ENCODE data around the gene SH3BP4. TPM values are rescaled to one million over a fixed set of nuclear protein-coding genes. Genes with fewer than 3 reads are reported as not detected.

Gene SH3BP4
- total and polyA plus RNA-seq, 2 of the 13 experiments (the other 11 are each of a cell fraction or from before 2014, with no cell fraction given), result 34.6 to 99.1 TPM

DNA sequence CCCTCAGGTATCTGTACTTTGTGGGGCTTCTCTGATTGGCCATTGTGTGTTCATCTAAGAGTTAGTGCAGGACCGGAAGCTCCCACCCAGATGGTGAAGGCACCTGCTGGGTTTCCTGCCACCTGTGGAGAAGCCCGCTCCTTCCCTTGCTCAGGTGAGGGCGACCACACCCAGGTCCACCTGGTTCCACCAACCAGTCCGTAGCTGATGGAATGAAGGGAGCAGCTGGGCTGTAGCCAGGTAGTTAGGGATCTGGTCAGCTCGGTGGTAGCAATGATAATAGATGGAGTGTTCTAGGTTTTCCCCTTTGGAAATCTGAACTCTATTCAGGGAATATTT, 16.0 kb downstream of the SH3BP4 start:
- Histone ChIP-seq H3K9ac (ENCODE audit: insufficient read depth, low read depth, low read length) (no peak overlapping the region), H3K4me3 (replicated peaks in 1 of 3; ENCODE audit: insufficient read depth in 1 of 3, low read depth in 2 of 3, low read length in 3 of 3) (no peak overlapping the region), H3K79me2 (ENCODE audit: insufficient read depth, low read length) (peaks cover 98% of the 10 kb centered on the region), H3K36me3 (replicated peaks in 1 of 2; ENCODE audit: control insufficient read depth in 1 of 2, insufficient read depth in 2 of 2, low read length in 2 of 2) (peaks cover 10 to 53% of the 10 kb centered on the region in 2 experiments), H3K9me3 (ENCODE audit: low read length) (no peaks in the 10 kb centered on the region), H3K27me3 (ENCODE audit: control insufficient read depth in 1 of 2, insufficient read depth in 2 of 2, low read length in 2 of 2) (no peaks in the 10 kb centered on the region), H3K4me2 (ENCODE audit: low read depth, low read length) (no peak overlapping the region), H3K27ac (ENCODE audit: extremely low read length, insufficient read depth, low read length) (no peak overlapping the region), H4K20me1 (ENCODE audit: insufficient read depth, low read length) (peaks cover 96% of the 10 kb centered on the region), H2AFZ (ENCODE audit: low read length) (no peak overlapping the region), H3K4me1 (ENCODE audit: insufficient read depth, low read length) (peaks cover 62% of the 10 kb centered on the region)
- no TSS peak for BruUV-seq (replicated peaks)
- CTCF ChIA-PET (ENCODE audit: low intra/inter-chr PET ratio, low total read pairs), result no interaction called here
- FAIRE-seq (no peak), DNase-seq (ENCODE audit: low spot score) (no peak), ATAC-seq (no peak)
- POLR2A ChIA-PET, result interaction anchor here (1.0 to 1.6 kb wide), 3 partner anchors 8 to 14 kb away, joined by 3 to 6 read pairs (median 4); no protein-coding TSS in a partner anchor
- WGBS (ENCODE audit: low lambda C conversion rate), result 96% methylated on average over 5 of the region's 5 CpGs
- intact Hi-C loops (cut with micrococcal nuclease; ENCODE audit: unreplicated experiment), result no loop called here
- in situ Hi-C loops (cut with HindIII; ENCODE audit: extremely low pct_ligation_motif_present, low pct_unique_long_range_greater_than_20kb), result no loop called here
- TF ChIP-seq AGO2 (optimal IDR thresholded peaks at IDR 0.05; ENCODE audit: low read depth, low read length) (peak; percentile 12), GTF2F1 (IDR thresholded peaks at IDR 0.05; ENCODE audit: low read length) (no peak)

DNA sequence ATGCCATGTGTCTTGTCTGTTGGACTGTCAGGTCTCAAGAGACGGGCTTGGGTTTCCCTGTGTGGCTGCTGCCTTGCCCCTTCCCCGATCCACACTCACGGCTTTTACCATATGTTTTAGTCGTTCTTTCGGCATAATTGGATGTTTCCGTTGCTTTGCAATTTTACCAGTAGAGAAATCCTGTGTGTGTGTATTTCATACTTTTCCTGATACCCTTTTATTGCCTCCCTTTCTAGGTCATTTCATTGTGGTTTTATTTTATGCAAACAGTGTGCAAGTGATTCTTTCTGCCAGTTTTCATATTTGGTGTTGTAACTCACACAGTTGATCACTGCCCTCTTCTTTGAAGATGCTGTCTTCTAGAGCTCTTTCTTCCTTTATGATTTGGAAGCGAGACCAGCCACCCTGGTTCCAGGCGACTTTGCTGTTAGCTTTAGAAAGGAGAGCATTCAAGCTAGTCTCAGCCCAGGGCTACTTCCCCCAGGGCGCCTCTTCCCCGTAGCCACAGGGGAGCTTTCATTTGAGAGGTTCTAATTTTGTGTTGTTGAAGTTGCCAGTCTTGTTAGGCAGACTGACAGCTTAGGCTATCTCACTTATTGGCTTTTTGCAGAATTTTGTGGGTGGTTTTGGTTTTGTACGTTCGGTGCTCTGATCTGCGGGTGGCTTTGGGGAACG, 17.0 kb downstream of the SH3BP4 start:
- Histone ChIP-seq H3K4me3 (replicated peaks in 1 of 3; ENCODE audit: insufficient read depth in 1 of 3, low read depth in 2 of 3, low read length in 3 of 3) (no peak overlapping the region), H3K27ac (ENCODE audit: extremely low read length, insufficient read depth, low read length) (no peak overlapping the region), H3K9me3 (ENCODE audit: low read length) (no peaks in the 10 kb centered on the region), H2AFZ (ENCODE audit: low read length) (no peak overlapping the region), H3K27me3 (ENCODE audit: control insufficient read depth in 1 of 2, insufficient read depth in 2 of 2, low read length in 2 of 2) (no peaks in the 10 kb centered on the region), H3K4me1 (ENCODE audit: insufficient read depth, low read length) (peaks cover 62% of the 10 kb centered on the region), H3K9ac (ENCODE audit: insufficient read depth, low read depth, low read length) (no peak overlapping the region), H3K4me2 (ENCODE audit: low read depth, low read length) (no peak overlapping the region), H3K36me3 (replicated peaks in 1 of 2; ENCODE audit: control insufficient read depth in 1 of 2, insufficient read depth in 2 of 2, low read length in 2 of 2) (peaks cover 12 to 56% of the 10 kb centered on the region in 2 experiments), H3K79me2 (ENCODE audit: insufficient read depth, low read length) (peaks cover 98% of the 10 kb centered on the region), H4K20me1 (ENCODE audit: insufficient read depth, low read length) (peaks cover 96% of the 10 kb centered on the region)
- ChIA-PET POLR2A (interaction anchor here (1.3 to 1.6 kb wide), 2 partner anchors 9 to 11 kb away, joined by 3 to 6 read pairs; no protein-coding TSS in a partner anchor), CTCF (ENCODE audit: low intra/inter-chr PET ratio, low total read pairs) (no interaction called here)
- TF ChIP-seq POLR2AphosphoS5 (IDR thresholded peaks at IDR 0.05; ENCODE audit: low read depth, low read length) (0 out of 2 replicates have a peak, but pooled peaks have one; percentile 22), HMG20A (CRISPR knock-in tag; IDR thresholded peaks at IDR 0.05; ENCODE audit: borderline replicate concordance) (no peak), ZNF253 (CRISPR knock-in tag; IDR thresholded peaks at IDR 0.05; ENCODE audit: borderline replicate concordance) (no peak)
- TF ChIP-seq, protein P1, sequence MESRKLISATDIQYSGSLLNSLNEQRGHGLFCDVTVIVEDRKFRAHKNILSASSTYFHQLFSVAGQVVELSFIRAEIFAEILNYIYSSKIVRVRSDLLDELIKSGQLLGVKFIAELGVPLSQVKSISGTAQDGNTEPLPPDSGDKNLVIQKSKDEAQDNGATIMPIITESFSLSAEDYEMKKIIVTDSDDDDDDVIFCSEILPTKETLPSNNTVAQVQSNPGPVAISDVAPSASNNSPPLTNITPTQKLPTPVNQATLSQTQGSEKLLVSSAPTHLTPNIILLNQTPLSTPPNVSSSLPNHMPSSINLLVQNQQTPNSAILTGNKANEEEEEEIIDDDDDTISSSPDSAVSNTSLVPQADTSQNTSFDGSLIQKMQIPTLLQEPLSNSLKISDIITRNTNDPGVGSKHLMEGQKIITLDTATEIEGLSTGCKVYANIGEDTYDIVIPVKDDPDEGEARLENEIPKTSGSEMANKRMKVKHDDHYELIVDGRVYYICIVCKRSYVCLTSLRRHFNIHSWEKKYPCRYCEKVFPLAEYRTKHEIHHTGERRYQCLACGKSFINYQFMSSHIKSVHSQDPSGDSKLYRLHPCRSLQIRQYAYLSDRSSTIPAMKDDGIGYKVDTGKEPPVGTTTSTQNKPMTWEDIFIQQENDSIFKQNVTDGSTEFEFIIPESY (CRISPR knock-in tag; IDR thresholded peaks at IDR 0.05), result peak; percentile 79; the same call in 1 of the 2 replicates
- no peak for ATAC-seq
- WGBS (ENCODE audit: low lambda C conversion rate), result 93% methylated on average over 14 of the region's 14 CpGs
- no peak for FAIRE-seq
- intact Hi-C loops (cut with micrococcal nuclease; ENCODE audit: unreplicated experiment) (no loop called here), in situ Hi-C loops (cut with HindIII; ENCODE audit: extremely low pct_ligation_motif_present, low pct_unique_long_range_greater_than_20kb) (no loop called here)
- no peak for DNase-seq (ENCODE audit: low spot score)
- BruUV-seq (replicated peaks), result no TSS peak

Measured in HepG2 (cell line).